Measurements from ENCODE around the gene TTC33.

DNA sequence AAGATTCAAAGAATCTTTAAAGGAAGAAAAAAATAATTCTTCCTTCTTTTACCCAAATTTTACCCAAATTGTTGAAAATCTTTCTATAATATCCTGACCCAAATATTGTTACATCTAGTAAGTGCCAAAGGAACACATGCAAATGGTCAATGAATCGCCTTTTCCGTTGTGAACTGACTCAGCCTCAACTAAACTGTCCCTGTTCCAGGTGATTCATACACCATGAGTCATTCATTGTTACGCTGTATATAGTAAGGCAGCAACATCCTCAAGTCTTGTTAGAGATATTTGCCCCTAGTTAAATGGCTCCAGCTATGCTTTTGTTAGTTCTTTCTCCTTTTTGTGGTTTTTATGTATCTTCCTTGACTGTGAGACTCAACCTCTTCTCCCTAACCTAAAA, 66.3 kb downstream of the TTC33 start:
- no peak for TF ChIP-seq POLR2A (IDR thresholded peaks at IDR 0.05)
- TF ChIP-seq, protein P1, sequence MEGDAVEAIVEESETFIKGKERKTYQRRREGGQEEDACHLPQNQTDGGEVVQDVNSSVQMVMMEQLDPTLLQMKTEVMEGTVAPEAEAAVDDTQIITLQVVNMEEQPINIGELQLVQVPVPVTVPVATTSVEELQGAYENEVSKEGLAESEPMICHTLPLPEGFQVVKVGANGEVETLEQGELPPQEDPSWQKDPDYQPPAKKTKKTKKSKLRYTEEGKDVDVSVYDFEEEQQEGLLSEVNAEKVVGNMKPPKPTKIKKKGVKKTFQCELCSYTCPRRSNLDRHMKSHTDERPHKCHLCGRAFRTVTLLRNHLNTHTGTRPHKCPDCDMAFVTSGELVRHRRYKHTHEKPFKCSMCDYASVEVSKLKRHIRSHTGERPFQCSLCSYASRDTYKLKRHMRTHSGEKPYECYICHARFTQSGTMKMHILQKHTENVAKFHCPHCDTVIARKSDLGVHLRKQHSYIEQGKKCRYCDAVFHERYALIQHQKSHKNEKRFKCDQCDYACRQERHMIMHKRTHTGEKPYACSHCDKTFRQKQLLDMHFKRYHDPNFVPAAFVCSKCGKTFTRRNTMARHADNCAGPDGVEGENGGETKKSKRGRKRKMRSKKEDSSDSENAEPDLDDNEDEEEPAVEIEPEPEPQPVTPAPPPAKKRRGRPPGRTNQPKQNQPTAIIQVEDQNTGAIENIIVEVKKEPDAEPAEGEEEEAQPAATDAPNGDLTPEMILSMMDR (IDR thresholded peaks at IDR 0.05) = no peak
